ENCODE results near the gene MFSD6.

The MFSD6 gene

DNA sequence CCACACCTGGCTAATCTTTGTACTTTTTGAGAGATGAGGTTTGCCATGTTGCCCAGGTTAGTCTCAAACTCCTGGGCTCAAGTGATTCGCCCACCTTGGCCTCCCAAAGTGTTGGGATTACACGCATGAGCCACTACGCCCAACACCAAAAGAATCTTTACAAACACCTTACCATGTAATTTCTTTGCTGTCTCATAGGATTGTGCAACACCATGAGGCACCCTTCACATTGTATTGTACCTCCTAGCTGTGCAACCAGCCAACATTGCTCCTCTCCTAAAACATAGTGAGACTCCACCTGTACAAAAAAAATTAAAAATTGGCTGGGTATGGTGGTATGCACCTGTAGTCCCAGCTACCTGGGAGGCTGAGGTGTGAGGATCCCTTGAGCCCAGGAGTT, 3.1 kb upstream of the MFSD6 start:
- Histone ChIP-seq H3K27ac (no peak overlapping the region), H3K4me3 (ENCODE audit: low read depth in 1 of 2, low read length in 1 of 2) (no peak overlapping the region)

DNA sequence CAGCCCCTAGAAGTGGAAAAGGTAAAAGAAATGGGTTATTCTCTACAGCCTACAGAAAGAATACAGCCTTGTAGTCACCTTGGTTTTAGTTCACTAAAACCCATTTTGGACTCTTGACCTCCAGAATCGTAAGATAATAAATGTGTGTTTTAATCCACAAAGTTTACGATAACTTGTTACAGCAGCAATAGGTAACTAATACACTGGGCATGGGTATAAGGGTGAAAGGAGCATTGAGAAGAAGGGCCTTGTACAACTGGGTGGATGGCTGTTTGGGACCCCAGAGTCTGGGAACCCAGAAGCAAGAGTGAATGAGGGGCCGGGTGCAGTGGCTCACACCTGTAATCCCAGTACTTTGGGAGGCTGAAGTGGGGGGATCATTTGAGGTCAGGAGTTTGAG, 2.2 kb upstream of the MFSD6 start:
- Histone ChIP-seq H3K36me3 (no peaks in the 10 kb centered on the region), H3K27me3 (peaks cover 74% of the 10 kb centered on the region), H3K9me3 (no peaks in the 10 kb centered on the region), H3K27ac (no peak overlapping the region), H3K4me1 (ENCODE audit: control insufficient read depth in 1 of 2, insufficient read depth in 1 of 2, low read depth in 1 of 2, low read length in 1 of 2) (peaks cover 24 to 29% of the 10 kb centered on the region in 2 experiments), H3K4me3 (ENCODE audit: low read depth in 1 of 2, low read length in 1 of 2) (no peak overlapping the region)
- TF ChIP-seq, protein P1, sequence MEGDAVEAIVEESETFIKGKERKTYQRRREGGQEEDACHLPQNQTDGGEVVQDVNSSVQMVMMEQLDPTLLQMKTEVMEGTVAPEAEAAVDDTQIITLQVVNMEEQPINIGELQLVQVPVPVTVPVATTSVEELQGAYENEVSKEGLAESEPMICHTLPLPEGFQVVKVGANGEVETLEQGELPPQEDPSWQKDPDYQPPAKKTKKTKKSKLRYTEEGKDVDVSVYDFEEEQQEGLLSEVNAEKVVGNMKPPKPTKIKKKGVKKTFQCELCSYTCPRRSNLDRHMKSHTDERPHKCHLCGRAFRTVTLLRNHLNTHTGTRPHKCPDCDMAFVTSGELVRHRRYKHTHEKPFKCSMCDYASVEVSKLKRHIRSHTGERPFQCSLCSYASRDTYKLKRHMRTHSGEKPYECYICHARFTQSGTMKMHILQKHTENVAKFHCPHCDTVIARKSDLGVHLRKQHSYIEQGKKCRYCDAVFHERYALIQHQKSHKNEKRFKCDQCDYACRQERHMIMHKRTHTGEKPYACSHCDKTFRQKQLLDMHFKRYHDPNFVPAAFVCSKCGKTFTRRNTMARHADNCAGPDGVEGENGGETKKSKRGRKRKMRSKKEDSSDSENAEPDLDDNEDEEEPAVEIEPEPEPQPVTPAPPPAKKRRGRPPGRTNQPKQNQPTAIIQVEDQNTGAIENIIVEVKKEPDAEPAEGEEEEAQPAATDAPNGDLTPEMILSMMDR (IDR thresholded peaks at IDR 0.05) = no peak

More for the DNA sequence above, 3.1 kb upstream of the MFSD6 start:
- H3K27me3 ChIP-seq = peaks cover 65% of the 10 kb centered on the region
- peaks cover 19 to 23% of the 10 kb centered on the region in 2 experiments for H3K4me1 ChIP-seq (ENCODE audit: control insufficient read depth in 1 of 2, insufficient read depth in 1 of 2, low read depth in 1 of 2, low read length in 1 of 2)
- no peaks in the 10 kb centered on the region for H3K36me3 ChIP-seq
- no peaks in the 10 kb centered on the region for H3K9me3 ChIP-seq
- TF ChIP-seq, protein P1 (IDR thresholded peaks at IDR 0.05) = no peak

DNA sequence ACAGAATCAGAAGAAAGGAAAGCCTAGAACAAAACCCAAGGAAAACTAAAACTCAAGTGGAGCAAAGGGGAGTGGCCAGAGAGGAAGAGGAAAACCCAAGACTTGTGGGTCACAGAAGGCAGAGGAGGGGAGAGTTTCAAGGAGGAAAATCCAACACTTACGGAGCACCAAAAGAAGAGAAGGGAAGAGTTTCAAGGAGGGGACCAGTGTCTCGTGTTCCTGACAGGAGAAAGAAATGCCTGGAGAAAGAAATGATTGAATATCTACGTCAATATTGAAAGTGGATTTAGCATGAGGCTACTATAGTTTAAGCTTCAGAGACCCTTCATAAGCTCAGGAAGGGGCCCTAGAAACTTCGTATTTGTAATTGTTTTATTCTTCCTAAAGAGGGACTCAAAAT, 1.4 kb upstream of the MFSD6 start:
- Histone ChIP-seq H3K27me3 (peaks cover 82% of the 10 kb centered on the region), H3K4me1 (ENCODE audit: control insufficient read depth in 1 of 2, insufficient read depth in 1 of 2, low read depth in 1 of 2, low read length in 1 of 2) (peaks cover 24 to 29% of the 10 kb centered on the region in 2 experiments), H3K27ac (no peak overlapping the region), H3K36me3 (no peaks in the 10 kb centered on the region), H3K4me3 (ENCODE audit: low read depth in 1 of 2, low read length in 1 of 2) (no peak overlapping the region), H3K9me3 (no peaks in the 10 kb centered on the region)
- TF ChIP-seq, protein P1 (IDR thresholded peaks at IDR 0.05) = no peak

DNA sequence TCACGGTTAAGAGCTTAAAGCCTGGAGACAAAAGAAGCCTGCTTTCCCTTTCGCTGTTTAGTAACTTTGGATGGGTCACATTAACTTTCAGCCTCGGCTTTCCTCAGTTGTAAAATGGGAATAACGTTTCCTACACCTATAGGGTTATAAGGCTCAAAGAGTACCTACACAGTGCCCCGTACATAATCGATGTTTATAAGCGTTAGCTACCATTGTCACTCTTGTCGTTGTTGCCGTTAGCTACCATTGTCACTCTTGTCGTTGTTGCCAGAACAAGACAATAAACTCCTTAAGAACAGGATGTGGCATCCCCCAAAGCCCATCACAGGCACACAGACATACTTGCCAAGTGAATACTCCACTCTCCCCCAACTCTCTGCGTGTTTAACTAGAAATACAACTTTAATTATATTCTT, 901 bp upstream of the MFSD6 start:
- H3K36me3 ChIP-seq = no peaks in the 10 kb centered on the region
- no peak overlapping the region for H3K27ac ChIP-seq
- peaks cover 87% of the 10 kb centered on the region for H3K27me3 ChIP-seq
- TF ChIP-seq, protein P1 (IDR thresholded peaks at IDR 0.05) = no peak
- peak overlapping the region; percentile 58 to 73 for H3K4me3 ChIP-seq (ENCODE audit: low read depth in 1 of 2, low read length in 1 of 2)
- peaks cover 24 to 29% of the 10 kb centered on the region in 2 experiments for H3K4me1 ChIP-seq (ENCODE audit: control insufficient read depth in 1 of 2, insufficient read depth in 1 of 2, low read depth in 1 of 2, low read length in 1 of 2)
- no peaks in the 10 kb centered on the region for H3K9me3 ChIP-seq

DNA sequence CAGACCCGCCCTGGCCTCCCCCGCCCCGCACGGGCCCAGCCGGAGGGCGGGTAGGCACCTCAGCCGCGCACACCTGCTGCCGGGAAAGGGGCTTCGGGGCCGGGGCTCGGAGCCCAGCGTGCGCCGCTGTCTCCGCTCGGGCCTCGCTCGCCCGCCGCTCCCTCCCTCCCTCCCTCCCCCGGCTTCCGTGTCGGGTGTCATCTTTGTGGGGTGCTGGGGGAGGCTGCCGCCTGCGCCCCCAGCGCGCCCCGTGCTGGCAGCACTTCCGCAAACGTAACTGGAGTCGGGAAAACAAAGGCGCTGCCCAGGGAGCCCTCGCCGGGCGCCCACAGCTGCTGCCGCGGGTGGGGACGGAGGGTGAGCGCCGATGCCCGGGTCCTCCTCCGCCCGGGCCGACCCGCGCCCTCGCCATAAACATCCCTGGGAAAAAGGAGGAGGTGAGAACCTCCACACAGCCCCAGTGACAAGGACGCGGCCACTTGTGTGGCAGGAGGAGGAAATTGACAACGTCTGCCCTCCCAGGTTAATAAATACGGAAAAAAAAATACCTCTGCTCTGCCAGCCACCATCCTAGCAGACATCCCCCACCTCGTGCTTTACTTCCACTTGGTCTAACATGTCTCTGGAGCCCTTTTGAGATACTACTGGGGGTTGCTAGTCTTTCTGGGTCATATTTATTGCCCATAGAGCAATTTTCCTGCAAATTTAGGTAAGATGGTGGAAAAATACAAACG, 550 bp downstream of the MFSD6 start:
- H3K27me3 ChIP-seq = peaks cover 100% of the 10 kb centered on the region
- no peak overlapping the region for H3K27ac ChIP-seq
- H3K4me1 ChIP-seq (ENCODE audit: control insufficient read depth in 1 of 2, insufficient read depth in 1 of 2, low read depth in 1 of 2, low read length in 1 of 2) = peaks cover 24 to 29% of the 10 kb centered on the region in 2 experiments
- H3K4me3 ChIP-seq (ENCODE audit: low read depth in 1 of 2, low read length in 1 of 2) = peak overlapping the region; percentile 58 to 73
- TF ChIP-seq, protein P1 (IDR thresholded peaks at IDR 0.05) = no peak
- H3K36me3 ChIP-seq = no peaks in the 10 kb centered on the region
- no peaks in the 10 kb centered on the region for H3K9me3 ChIP-seq

Data from neutrophil (primary cell).